Suppressor macrophage (primary cell): ENCODE results near the gene SGMS1.
A peak's percentile ranks its signal among the peaks of the same experiment; 100 is the strongest.
"Not testable (repeated sequence)": the region's sequence is repeated elsewhere in the genome, so short reads cannot be mapped to it uniquely, and the experiment has no call there.

Experiments used
- DNase-seq, 4 experiments: peaks; one replicate each; pipeline ENCODE4 v3.0.0-alpha.2; 2020 to 2022

The SGMS1 gene

DNA sequence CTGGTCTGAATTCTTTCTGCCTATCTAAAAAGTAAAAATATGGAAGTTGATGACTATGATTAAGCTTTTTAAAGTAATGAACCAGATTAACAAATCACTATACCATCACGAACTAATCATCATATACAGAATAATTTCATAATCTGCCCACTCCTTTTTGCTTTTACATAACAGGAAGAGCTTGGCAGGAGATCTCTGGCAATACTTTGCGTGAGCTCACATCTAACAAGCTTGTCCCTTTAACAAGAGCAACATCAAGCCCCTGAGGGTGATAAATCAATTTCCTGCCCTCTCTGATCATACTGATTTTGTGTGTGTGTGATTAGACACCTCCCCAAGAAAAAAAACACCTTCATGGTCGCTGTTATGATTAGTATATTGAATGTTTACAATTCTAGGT lies 228.9 kb downstream of the SGMS1 start:
- peak; percentile 51 to 92 (median 72) for DNase-seq

- DNase-seq, result no peak
These were observed 229.8 kb downstream of the SGMS1 start for GRCh38 chr10:50393784-50394467.

DNA sequence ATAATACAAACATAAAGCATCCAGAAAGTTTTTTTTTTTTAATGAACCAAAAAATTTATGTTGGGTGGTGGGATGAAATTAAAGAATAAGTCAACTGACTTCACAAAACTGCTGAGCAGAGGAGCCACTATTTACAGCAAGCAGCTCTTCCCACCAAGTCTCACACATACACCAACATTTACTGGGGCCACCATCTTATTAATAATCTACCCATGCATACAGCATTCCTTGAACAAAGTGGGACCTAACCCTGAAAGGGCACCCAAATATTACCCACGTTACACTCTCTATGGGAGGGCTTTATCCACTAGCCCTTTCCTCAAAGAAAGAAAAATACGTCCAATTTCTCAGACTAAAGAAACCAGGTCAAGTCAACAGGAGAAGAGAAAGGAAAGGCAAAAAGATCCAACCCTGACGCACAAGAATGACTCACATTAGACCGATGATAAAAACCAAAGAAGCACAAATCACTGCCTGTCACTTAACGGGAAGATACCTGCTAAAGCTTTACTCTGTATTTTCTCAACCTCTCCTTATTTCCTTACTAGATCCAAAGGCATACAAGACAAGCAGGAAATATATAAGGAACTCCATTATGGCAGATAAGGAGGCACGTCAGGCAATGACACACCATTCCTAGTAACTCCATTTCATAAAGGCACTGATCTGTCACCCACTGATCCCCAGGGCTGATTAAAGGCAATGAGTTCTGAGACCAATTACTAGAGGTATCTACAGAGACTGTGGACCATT lies 230.6 kb downstream of the SGMS1 start:
- DNase-seq, result no peak

DNA sequence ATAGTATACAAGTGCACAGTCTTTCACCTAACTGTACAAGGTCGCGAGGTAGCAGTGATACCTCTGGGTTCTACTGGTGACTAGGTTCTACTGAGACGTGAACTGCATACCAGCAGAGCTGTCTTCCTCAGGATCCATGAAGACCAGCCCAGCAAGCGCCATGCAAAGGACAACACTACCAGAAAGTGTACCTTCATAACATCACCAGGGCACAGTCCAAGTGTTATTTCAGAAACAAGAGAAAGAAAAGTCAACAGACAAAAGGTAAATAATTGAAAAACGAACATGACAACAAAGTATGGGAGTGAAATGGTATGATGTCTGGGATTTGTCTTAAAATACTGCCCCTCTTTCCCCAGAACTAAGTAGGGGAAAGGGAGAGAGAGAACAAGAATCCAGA lies 231.3 kb downstream of the SGMS1 start:
- DNase-seq, result no peak

GRCh38 chr10:50390302-50390701 lies 233.5 kb downstream of the SGMS1 start:
- no peak for DNase-seq

DNA sequence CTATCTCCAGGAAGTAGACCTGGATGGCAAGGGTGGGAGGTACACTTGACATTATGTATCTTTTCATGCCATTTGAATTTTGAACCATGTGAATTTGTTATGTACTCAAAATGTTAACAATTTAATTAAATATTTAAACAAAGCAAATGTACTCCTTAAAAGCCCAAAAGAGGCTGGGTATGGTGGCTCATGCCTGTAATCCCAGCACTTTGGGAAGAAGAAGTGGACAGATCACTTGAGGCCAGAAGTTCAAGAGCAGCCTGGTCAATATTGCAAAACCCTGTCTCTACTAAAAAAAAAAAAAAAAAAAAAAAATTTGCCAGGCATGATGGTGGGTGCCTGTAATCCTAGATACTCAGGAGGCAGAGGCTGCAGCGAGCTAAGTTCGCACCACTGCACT lies 235.6 kb downstream of the SGMS1 start:
- no peak for DNase-seq

GRCh38 chr10:50387732-50388073 lies 236.1 kb downstream of the SGMS1 start:
- DNase-seq, result no peak

DNA sequence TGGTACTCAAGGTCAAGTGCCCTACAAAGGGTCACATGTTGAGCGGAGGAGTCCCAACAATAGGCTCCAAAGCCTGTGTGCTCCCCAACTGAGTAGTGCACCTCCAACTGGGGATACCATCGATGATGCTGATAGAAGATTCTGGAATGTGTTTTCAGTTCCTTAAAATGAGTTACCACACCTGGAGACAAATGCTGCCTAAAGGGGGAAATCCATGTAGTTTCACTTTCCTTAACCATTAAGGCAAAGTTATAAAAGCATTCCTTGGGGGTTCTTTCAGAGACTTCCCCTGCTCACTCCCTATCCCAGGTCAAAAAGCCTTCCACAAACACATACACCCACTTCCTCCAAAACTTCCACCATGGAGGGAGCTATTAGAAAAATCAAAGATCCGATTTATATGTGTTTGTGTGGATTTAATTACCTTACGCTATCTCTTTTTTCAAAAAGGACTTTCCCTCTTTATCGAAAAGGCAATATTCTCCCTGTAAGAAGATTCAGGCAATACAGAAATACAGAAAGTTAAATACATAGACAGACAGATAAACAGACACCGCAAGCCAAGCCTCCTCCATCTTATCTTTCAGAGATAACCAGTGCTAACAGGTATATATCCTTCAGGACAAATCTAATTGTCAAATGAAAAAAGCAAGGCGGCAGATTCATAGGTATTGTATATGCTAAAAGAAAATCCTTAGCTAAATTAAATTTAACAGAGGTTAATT lies 236.6 kb downstream of the SGMS1 start:
- DNase-seq, result no peak

DNA sequence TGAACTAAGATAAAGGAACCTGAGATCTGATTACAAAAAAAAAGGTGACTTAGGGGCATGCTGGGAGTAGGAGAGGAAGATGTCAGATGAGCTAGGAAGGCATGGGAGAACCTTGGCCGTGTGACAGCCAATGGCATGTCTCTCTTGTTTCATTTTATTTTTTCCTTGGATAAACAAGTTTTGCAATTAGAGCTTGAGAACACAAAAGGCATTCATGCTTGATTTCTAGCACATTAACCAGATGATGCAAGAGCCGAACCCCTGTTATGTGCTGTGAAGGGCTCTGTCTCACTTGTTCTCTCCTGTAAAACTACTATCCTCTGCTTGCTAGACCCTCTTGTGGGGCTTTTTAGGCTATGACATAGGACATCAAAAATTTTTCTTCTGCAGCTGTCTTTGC lies 238.1 kb downstream of the SGMS1 start:
- DNase-seq, result no peak

DNA sequence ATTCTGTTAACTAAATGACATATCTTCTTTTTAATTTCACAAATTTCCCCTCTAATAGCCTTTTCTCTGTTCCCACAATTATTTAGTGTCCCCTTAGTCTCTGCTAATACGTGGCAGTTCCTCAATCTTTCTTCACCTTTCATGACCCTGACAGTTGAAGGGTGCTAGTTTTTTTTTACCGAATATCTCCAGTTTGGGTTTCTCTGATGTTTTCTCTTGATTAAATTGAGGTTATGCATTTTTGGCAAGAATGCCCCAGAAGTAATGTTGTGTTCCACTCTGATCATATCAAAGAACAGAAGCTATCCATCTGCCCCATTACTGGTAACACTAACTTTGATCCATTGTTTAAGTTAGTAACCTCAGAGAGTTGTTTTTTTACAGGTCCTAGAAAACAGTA lies 238.9 kb downstream of the SGMS1 start:
- DNase-seq, result no peak

GRCh38 chr10:50384238-50384637 lies 239.5 kb downstream of the SGMS1 start:
- no peak for DNase-seq

- DNase-seq, result no peak
These were observed 241.2 kb downstream of the SGMS1 start for GRCh38 chr10:50382576-50383023.

- DNase-seq, result no peak
These were observed 242.1 kb downstream of the SGMS1 start for GRCh38 chr10:50381642-50382041.

DNA sequence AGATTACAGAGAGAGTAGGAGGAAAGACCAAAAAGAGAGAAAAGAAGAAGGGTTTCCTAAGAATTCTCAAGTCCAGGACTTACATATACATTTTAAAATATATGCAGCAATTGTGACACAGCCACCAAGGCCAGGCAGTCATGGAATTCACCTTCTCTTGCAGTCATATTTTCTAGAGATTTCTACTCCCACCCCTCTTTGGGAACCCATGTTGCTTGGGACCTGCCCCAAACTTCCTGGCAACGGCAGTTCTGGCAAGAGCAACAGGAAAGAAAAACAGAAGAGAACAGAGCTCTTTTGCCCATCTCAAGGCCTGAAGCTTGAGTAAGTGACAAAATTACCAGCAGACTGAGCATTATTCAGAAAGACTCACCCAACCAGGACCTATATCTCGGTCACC lies 244.1 kb downstream of the SGMS1 start:
- DNase-seq, result no peak

DNA sequence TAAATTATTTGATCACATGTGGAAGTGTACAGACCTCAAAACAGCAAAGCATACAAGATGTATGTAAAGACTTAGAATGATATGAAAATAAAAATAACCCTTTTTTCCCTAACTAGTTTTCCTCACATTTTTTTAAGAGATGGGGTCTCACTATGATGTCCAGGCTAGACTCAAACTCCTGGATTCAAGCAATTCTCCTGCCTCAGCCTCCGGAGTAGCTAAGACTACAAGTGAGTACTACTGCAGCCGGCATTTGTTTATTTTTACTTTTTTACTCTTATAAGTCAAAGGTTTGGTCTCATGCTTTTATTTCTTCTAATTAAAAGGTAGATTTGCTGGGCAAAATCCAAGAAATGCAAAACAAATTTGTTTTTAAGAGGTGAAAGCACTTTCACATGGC lies 248.0 kb downstream of the SGMS1 start:
- no peak for DNase-seq

GRCh38 chr10:50375051-50375452 lies 248.7 kb downstream of the SGMS1 start:
- peak in 1 of 4 experiments; percentile 25 for DNase-seq

DNA sequence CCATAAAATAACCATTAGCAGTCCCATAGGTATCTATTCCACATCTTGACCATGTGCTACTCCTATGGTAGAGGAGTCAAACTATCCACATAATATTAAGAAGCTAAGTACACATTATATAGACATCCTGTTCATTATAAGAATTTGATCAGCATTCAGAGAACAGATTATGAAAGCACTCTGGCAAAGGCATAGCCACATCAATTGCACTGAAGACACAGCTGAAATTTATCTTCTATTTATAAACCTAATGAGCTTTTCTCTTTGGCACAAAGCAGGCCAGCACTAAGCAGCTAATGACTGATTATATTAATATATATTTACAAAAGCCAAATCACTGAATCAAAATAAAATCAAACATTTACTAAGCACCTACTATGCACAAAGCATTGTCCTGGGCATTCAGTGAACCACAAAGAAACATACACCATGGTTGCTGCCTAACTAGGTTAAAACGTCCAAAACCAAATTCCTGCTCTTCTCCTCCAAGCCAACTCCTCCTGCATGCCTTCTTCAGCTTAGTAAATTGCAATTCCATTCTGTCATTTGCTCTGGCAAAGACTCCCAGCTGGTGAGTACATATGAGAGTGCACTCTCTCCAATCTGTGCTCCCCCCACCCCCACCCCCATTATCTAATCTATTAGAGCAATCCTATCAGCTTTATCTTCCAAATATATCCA lies 249.8 kb downstream of the SGMS1 start:
- no peak for DNase-seq

GRCh38 chr10:50369931-50370330 lies 253.8 kb downstream of the SGMS1 start:
- no peak for DNase-seq

DNA sequence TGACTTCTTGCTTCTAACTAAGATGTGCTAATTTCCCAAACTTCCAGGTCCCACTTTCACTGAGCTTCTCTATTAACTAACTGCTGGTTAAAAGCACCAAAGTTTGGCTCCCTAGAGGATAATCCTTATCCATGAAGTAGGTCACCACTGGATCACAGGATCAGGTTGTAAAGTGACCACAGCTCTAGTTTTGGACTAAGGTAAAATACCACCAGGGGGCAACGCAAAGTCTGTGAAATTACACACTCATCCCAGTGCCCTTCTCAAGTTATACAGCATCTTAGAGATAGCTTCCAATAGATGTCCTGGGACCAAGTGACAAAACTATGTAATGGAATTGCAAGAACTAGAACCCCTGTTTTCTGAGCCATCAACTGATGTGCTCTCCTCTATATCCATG lies 256.0 kb downstream of the SGMS1 start:
- peak; percentile 41 to 59 (median 46) for DNase-seq

GRCh38 chr10:50366421-50366820 lies 257.3 kb downstream of the SGMS1 start:
- not testable (repeated sequence) for DNase-seq

DNA sequence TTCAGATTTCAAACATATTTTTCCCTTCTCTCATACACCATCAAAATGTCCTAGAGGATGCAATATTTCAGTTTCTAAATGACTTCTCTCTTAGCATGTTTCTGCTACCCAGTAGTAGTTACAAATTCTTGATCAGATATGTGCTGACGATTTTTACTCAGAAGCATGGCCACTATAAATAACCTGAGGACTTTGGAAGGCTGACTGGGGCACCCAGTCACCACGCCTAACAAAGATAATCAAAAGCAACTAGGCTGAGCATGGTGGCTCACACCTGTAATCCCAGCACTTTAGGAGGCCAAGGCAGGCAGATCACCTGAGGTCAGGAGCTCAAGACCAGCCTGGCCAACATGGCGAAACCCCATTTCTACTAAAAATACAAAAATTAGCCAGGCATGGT lies 259.0 kb downstream of the SGMS1 start:
- not testable (repeated sequence) for DNase-seq

- DNase-seq, result peak in 2 of 4 experiments; percentile 39 to 51
These were observed 261.1 kb downstream of the SGMS1 start for GRCh38 chr10:50362547-50363125.

- no peak for DNase-seq
These were observed 261.8 kb downstream of the SGMS1 start for GRCh38 chr10:50361946-50362345.
